NCI-H2171 treated with DMSO at 0.1 percent for 48 hours (cell line): ENCODE results near the gene PHC3.
A peak's percentile ranks its signal among the peaks of the same experiment; 100 is the strongest.

Experiments used
- DNase-seq: peaks from one replicate; lab custom pipeline; 2025; lab: John Stamatoyannopoulos, UW

PHC3 gene

DNA sequence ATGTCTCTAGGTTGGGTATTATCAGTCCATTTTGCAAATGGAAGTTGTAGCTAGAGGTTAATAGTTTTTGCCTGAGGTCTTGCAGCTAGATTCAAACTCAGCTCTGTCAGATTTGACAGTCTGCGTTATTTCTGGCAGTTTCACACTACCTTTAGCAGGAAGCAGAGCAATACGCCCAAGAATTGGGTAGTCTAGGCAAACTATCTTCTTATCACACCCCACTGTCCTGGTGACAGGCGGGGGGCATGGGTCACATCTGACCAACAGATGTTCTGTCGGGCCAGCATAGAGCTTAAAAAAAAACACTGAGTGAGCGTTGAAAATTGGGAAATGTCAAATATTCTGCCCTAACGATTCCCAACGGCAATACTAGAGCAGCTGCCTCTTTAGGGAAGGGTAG lies 138.0 kb downstream of the PHC3 start:
- no peak for DNase-seq

- no peak for DNase-seq
Observed at GRCh38 chr3:170040418-170040817, 141.1 kb downstream of the PHC3 start.

- DNase-seq: peak; percentile 10
Observed at GRCh38 chr3:170038434-170039110, 143.0 kb downstream of the PHC3 start.
